Thyroid gland (tissue), 4 donors: ENCODE data around the gene EEFSEC. TPM values are rescaled to one million over a fixed set of nuclear protein-coding genes. Genes with fewer than 3 reads are reported as not detected.

Experiments
- DNase-seq, 2 donors: peaks; one replicate each; pipeline ENCODE4 v3.0.0-alpha.2; 2019
- H3K27ac ChIP-seq, 3 donors: fragments of 200-600 bp; sonication (generic); 1 replicate in 2 of 3; 2 replicates in 1 of 3; pipeline ENCODE4 v1.5.1; 2016 to 2019; ENCODE audit warnings: mild to moderate bottlenecking in 1 of 3, moderate library complexity in 1 of 3
- H3K27me3 ChIP-seq: fragments of 200-600 bp; sonication (generic); one replicate; pipeline ENCODE4 v1.5.1; 2019
- H3K36me3 ChIP-seq, 2 donors: fragments of 200-600 bp; sonication (generic); one replicate each; pipeline ENCODE4 v1.5.1; 2016 to 2019
- H3K4me1 ChIP-seq, 2 donors: fragments of 200-600 bp; sonication (generic); one replicate each; pipeline ENCODE4 v1.5.1; 2017 to 2019
- H3K4me3 ChIP-seq, 3 donors: fragments of 200-600 bp; sonication (generic); replicated peaks in 1 of 3; 1 replicate in 2 of 3; 2 replicates in 1 of 3; pipeline ENCODE4 v1.5.1; 2016; ENCODE audit warnings: mild to moderate bottlenecking in 1 of 3
- H3K9me3 ChIP-seq: fragments of 200-600 bp; sonication (generic); one replicate; pipeline ENCODE4 v1.5.1; 2017
- POLR2A ChIP-seq, 2 donors: fragments of 450-650 bp; IDR thresholded peaks; one replicate each; pipeline ENCODE4 v1.6.1; 2017; ENCODE audit warnings: antibody characterized with exemption in 2 of 2, mild to moderate bottlenecking in 2 of 2, moderate library complexity in 1 of 2
- WGBS, 2 donors: methylation state at CpG; one replicate each; pipeline ENCODE4 v1.1.5; 2017; 5-methylcytosine and 5-hydroxymethylcytosine counted together
- intact Hi-C: fragments of 100-400 bp; cut with DNase I; formaldehyde crosslinking; loops from one replicate; pipeline ENCODE4 v1.15.1; 2023
- total RNA-seq, 4 donors: library from RNA; depleted of rRNA; stranded (reverse); fragments of >200 nt; gene quantifications; one replicate each; pipeline ENCODE4 v1.2.3, GENCODE V29; 2016
- TF ChIP-seq, protein P1 (sequence below), 6 experiments: fragments of 200-600 bp in 3 of 6; fragments of 450-650 bp in 3 of 6; sonication (generic) in 3 of 6; IDR thresholded peaks; one replicate each; pipeline ENCODE4 v1.5.1; 2016 to 2019; ENCODE audit warnings: antibody characterized with exemption in 6 of 6, mild to moderate bottlenecking in 2 of 6, inconsistent platforms in 1 of 6, moderate library complexity in 1 of 6

EEFSEC gene
- total RNA-seq, 4 donors from 2014 or later, result 13.3 to 26.6 (median 21.7) TPM

- Histone ChIP-seq H3K27ac (no peak overlapping the region), H3K9me3 (no peaks in the 10 kb centered on the region), H3K36me3 (no peaks in the 10 kb centered on the region), H3K4me1 (no peaks in the 10 kb centered on the region), H3K4me3 (no peak overlapping the region), H3K27me3 (no peaks in the 10 kb centered on the region)
- intact Hi-C loops, result no loop called here
- 78 to 80% methylated on average over 3 of the region's 3 CpGs for WGBS, 2 donors
- TF ChIP-seq POLR2A (IDR thresholded peaks at IDR 0.05), result no peak
- TF ChIP-seq, protein P1, sequence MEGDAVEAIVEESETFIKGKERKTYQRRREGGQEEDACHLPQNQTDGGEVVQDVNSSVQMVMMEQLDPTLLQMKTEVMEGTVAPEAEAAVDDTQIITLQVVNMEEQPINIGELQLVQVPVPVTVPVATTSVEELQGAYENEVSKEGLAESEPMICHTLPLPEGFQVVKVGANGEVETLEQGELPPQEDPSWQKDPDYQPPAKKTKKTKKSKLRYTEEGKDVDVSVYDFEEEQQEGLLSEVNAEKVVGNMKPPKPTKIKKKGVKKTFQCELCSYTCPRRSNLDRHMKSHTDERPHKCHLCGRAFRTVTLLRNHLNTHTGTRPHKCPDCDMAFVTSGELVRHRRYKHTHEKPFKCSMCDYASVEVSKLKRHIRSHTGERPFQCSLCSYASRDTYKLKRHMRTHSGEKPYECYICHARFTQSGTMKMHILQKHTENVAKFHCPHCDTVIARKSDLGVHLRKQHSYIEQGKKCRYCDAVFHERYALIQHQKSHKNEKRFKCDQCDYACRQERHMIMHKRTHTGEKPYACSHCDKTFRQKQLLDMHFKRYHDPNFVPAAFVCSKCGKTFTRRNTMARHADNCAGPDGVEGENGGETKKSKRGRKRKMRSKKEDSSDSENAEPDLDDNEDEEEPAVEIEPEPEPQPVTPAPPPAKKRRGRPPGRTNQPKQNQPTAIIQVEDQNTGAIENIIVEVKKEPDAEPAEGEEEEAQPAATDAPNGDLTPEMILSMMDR (IDR thresholded peaks at IDR 0.05), result no peak
- DNase-seq, result no peak
These were observed 290.5 kb downstream of the EEFSEC start for GRCh38 chr3:128443771-128444170.

- Histone ChIP-seq H3K4me3 (no peak overlapping the region), H3K27me3 (no peaks in the 10 kb centered on the region), H3K27ac (no peak overlapping the region), H3K9me3 (no peaks in the 10 kb centered on the region), H3K36me3 (no peaks in the 10 kb centered on the region), H3K4me1 (no peaks in the 10 kb centered on the region)
- no peak for DNase-seq
- WGBS, 2 donors, result 85 to 95% methylated on average over 1 of the region's 1 CpG
- TF ChIP-seq POLR2A (IDR thresholded peaks at IDR 0.05), result no peak
- TF ChIP-seq, protein P1 (IDR thresholded peaks at IDR 0.05), result no peak
- intact Hi-C loops, result no loop called here
These were observed 292.1 kb downstream of the EEFSEC start for GRCh38 chr3:128445357-128445756.

GRCh38 chr3:128446821-128447220 is 293.5 kb downstream of the EEFSEC start:
- no peak overlapping the region for H3K27ac ChIP-seq
- H3K4me3 ChIP-seq, result no peak overlapping the region
- H3K27me3 ChIP-seq, result no peaks in the 10 kb centered on the region
- no peaks in the 10 kb centered on the region for H3K9me3 ChIP-seq
- H3K36me3 ChIP-seq, result no peaks in the 10 kb centered on the region
- no peak for DNase-seq
- H3K4me1 ChIP-seq, result no peaks in the 10 kb centered on the region
- intact Hi-C loops, result no loop called here
- no peak for TF ChIP-seq POLR2A (IDR thresholded peaks at IDR 0.05)
- TF ChIP-seq, protein P1 (IDR thresholded peaks at IDR 0.05), result no peak
- WGBS, 2 donors, result 87 to 93% methylated on average over 1 of the region's 1 CpG

- intact Hi-C loops, result no loop called here
- Histone ChIP-seq H3K36me3 (no peaks in the 10 kb centered on the region), H3K27ac (no peak overlapping the region), H3K4me1 (no peaks in the 10 kb centered on the region), H3K9me3 (no peaks in the 10 kb centered on the region), H3K4me3 (no peak overlapping the region), H3K27me3 (no peaks in the 10 kb centered on the region)
- no peak for DNase-seq
- 95 to 100% methylated on average over 2 to 3 of the region's 3 CpGs for WGBS, 2 donors
- TF ChIP-seq, protein P1 (IDR thresholded peaks at IDR 0.05), result no peak
- TF ChIP-seq POLR2A (IDR thresholded peaks at IDR 0.05), result no peak
These were observed 294.3 kb downstream of the EEFSEC start for GRCh38 chr3:128447561-128448013.

DNA sequence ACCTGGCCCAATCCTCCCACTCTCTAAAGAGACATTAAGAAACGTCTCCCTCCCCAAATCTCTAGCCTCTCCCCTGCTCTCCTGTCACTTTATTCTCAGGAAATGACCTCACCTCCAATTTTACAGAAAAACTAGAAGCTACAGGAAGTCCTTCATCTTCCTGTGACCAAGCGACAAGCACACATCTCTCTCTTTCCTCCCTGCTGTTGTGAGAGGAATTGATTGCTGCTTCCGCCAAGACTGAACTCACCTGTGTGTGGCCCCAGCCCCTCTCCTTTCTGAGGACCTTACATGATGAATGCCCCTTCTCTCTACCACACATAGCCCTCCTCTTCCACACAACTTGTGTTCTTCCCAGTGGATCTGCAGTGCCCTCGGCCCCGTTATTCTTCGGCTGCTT is 295.2 kb downstream of the EEFSEC start:
- H3K27me3 ChIP-seq, result no peaks in the 10 kb centered on the region
- DNase-seq, result no peak
- intact Hi-C loops, result no loop called here
- no peaks in the 10 kb centered on the region for H3K36me3 ChIP-seq
- no peak overlapping the region for H3K27ac ChIP-seq
- TF ChIP-seq, protein P1 (IDR thresholded peaks at IDR 0.05), result no peak
- no peak for TF ChIP-seq POLR2A (IDR thresholded peaks at IDR 0.05)
- H3K4me1 ChIP-seq, result no peaks in the 10 kb centered on the region
- 66 to 75% methylated on average over 6 of the region's 6 CpGs for WGBS, 2 donors
- no peaks in the 10 kb centered on the region for H3K9me3 ChIP-seq
- H3K4me3 ChIP-seq, result no peak overlapping the region
